Hypothalamus (tissue), 51 donors: ENCODE measurements around the gene XPR1.
"Not testable (repeated sequence)": the region's sequence is repeated elsewhere in the genome, so short reads cannot be mapped to it uniquely, and the experiment has no call there.

ENCODE experiments used
- DNase-seq, 51 donors: peaks; one replicate each; lab custom pipeline; 2025; lab: John Stamatoyannopoulos, UW

The XPR1 gene

DNA sequence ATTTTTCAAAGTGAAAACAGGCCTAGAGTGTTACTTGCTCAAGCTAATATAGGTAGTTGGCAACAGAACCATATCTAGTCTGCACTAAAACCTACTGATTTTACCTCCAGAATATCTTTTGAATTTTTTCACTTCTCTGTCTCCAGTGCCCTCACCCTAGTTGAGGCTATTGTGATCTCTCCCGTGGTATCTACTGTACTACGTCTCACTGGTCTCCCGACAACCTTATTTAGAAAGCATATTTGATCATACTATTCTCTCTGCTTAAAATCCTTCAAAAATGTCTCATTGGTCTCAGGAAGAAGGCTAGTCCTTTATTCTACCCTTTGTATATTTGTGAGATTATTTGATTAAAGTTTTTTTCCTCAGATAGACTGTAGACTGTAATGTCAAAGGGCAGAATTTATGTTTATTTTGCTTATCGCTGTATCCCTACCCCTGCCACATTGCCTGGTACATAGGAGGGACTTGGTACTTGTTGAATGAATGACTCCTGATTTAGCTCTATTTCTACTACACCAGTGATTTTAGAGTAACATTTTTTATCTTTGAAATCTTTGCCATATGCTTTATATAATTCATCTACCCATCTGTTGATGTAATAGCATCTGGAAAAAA is 145.4 kb downstream of the XPR1 start:
- DNase-seq, result no peak

GRCh38 chr1:180778782-180779398 is 147.1 kb downstream of the XPR1 start:
- no peak for DNase-seq

DNA sequence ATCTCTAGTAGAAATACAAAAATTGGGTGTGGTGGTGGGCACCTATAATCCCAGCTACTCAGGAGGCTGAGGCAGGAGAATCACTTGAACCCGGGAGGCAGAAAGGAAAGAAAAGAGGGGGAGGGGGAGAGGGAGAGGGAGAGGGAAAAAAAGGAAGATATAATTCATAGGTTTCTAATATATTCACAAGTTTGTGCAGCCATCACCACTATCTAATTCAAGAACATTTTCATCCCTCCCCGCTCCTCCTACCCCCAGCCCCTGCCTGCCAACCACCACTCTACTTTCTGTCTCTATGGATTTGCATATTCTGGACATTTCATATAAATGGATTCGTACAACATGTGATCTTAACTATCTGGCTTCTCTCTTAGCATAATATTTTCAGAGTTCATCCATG is 147.8 kb downstream of the XPR1 start:
- no peak for DNase-seq

DNA sequence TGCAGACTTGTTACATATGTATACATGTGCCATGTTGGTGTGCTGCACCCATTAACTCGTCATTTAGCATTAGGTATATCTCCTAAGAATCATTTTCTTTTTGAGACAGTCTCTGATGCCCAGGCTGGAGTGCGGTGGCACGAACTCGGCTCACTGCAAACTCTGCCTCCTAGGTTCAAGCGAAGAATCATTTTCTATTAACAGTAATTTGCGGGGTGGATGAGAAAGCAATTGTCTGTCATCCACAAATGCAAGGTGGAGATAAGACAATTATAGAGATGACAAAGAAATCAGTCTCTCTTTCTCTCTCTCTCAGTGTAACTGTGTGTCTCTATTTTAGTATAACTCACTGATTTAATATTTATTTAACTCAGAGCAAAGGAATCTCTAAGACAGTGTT is 149.9 kb downstream of the XPR1 start:
- peak in 1 of 51 donors; percentile 11 for DNase-seq

GRCh38 chr1:180785291-180785690 is 153.5 kb downstream of the XPR1 start:
- no peak for DNase-seq

- no peak for DNase-seq
Measured at GRCh38 chr1:180785887-180786286, 154.1 kb downstream of the XPR1 start.

DNA sequence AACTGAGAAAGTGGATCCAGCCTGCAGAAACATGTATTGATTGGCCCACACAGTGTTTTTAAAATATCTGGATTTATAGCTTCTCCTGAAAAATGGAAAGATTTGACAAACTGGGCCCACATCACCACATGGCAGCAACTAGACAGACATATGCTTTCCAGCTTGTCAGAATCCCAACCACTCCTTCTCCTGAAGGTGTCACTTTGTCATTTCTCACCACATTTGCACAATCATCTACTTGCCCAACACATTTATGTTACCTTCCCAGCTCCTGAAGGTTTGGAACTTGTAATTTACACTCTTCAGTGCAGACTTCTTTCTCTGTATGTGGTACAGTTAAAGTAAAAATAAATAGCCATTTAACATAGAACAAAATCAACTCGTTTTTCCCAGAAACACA is 154.8 kb downstream of the XPR1 start:
- DNase-seq, result no peak

- no peak for DNase-seq
Measured at GRCh38 chr1:180787628-180788307, 155.9 kb downstream of the XPR1 start.

DNA sequence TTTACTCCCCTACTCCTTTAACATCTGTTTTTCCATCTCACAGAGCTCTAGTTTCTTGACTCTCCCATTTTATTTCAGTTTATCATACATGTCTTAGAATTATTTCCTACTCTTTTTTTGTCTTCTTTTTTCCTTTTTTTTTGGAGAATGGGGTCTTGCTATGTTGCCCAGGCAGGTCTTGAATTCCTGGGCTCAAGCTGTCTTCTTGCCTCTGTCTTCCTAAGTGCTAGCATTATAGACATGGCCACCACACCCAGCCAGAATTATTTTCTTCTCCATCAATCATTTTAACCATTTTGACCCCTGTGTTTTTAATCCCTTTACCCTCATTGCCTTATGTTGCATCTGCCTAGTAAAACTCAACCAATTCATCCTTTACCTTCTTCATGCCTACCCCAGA is 157.6 kb downstream of the XPR1 start:
- DNase-seq, result no peak

GRCh38 chr1:180791152-180791551 is 159.3 kb downstream of the XPR1 start:
- DNase-seq, result not testable (repeated sequence)

DNA sequence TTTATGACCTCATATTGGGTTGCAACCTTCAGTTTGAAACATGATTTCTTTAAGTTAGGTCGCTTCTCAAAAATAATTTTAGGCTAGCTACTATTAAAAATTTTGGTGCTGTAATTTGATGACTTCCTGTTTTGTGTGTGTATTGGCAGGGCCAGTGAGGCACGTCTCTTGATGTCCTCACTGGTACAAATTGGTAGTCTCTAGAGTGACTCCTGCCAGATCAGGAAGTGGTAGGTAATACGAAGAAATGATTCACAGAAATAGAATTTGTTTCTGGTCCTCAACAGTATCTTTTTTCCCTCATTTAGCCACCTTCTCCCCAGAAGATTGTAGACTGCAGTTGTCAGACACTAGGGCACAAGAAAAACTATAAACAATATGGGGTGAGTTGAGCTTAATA is 160.0 kb downstream of the XPR1 start:
- DNase-seq, result no peak

DNA sequence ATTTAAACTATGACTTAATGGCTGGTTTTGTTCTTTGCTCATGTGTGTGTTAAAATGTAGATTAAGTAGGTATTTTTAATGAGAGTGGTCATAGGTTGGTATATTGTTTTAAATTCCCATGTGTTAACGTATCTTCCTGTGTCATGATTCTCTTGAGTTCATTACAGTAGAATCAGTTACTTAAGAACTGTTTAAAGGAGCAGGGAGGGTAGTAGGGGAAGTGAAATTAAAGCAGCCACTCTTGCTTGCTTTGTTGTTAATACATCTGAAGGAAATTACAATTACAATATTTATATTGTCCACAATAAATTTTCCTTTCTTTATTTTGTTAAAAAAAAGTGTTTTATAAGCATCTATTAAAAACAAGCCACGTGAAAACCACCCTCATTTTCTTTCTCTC is 161.6 kb downstream of the XPR1 start:
- DNase-seq, result no peak

DNA sequence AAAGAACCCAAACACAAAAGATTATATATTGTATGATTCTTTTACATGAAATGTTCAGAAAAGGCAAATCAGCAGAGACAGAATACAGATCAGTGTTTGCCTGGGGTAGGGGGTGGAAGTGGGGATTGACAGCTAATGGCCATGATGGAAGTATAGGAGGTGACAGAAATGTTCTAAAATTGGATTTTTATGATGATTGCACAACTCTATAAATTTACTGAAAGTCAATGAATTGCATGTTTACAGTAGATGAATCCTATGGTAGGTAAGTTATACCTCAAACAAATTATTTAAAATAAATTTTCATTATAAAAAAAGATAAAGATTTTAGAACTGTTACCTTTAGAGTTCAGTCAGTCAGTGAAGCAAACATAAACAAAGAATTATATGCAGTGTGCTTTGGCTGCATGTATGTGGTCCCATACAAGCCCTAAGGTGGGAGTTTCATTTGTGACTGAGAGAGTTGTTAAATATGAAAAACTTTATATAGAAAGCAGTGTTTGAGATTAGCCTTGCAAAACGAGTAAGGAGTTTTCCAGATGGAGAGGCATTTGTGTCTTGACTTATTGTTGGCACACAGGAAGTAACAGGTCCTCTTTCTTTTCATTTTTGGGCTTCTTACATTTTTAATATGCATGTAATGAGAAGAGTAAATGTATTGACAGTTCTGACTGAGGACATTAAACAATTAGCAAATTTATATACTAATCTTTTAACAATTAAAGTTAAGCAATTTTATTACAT is 165.2 kb downstream of the XPR1 start:
- no peak for DNase-seq

DNA sequence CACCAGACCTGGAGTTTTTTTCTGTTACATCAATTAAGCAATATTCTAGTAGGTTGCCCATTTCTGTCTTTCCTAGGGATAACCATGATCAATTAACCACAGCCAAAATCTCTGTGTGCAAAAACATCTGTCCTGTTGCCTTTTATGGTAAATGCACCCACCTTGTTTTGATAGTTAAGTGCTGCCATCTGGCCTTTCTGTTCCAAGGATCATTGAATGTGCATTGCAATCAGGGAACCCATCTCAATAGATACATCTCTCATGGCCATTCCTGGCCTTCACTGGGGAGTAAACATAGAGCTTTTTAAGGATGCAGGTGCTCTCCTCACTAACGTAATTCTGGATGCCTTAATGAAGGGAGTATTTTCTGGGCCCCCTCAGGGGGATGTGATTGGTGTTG is 169.1 kb downstream of the XPR1 start:
- DNase-seq, result no peak

- no peak for DNase-seq
Measured at GRCh38 chr1:180802813-180803212, 171.0 kb downstream of the XPR1 start.

GRCh38 chr1:180805316-180805715 is 173.5 kb downstream of the XPR1 start:
- DNase-seq, result no peak

DNA sequence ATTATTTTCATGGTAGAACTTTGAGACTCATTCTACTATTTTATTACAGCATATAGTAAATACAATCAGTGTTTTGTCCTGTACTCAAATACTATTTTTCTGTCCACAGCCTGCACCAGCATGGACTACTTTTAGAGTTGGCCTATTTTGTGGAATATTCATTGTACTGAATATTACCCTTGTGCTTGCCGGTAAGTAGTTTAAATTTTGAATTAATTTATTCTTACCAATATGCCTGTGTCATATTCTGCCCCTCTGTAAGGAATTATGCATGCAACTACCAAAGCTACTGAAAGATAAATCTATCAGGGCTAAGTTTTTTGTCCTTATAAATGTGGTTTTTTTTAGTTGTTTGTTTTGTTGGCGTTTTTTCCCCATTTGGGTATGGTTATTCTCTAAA is 179.5 kb downstream of the XPR1 start:
- DNase-seq, result no peak

DNA sequence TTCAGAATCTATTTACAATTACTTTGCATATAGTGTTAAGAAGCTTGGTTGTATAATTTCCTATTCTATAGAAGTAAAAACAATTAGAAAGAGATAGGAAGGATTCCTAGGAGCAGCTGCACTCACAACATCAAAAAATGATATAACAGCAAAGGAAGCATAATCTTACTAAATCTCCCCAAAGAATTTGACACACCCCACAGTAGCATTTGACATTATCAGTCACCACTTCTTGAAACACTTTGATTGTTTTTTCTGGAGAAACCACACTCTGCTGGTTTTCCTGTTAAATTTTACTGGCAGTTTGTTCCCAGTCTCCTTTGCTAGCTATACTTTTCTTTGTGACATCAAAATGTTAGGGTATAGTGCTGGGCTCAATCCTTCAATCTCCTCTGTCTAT is 180.1 kb downstream of the XPR1 start:
- DNase-seq, result no peak

GRCh38 chr1:180814258-180814657 is 182.4 kb downstream of the XPR1 start:
- no peak for DNase-seq

GRCh38 chr1:180815188-180815587 is 183.4 kb downstream of the XPR1 start:
- DNase-seq, result no peak

DNA sequence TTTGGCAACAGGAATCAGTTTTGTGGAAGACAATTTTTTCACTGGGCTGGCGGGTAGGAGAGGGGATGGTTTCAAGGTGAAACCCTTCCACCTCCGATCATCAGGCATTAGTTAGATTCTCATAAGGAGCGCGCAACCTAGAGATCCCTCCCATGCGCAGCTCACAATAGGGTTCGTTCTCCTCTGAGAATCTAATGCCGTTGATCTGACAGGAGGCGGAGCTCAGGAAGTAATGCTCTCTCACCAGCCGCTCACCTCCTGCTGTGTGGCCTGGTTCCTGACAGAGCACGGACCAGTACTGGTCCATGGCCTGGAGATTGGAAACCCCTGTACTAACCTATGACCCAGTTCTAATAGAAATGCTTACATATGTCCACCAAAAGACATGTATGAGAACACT is 184.3 kb downstream of the XPR1 start:
- DNase-seq, result no peak

GRCh38 chr1:180821970-180822369 is 190.1 kb downstream of the XPR1 start:
- no peak for DNase-seq
